Measurements from ENCODE around the gene ZFP92. TPM values are rescaled to one million over a fixed set of nuclear protein-coding genes. Genes with fewer than 3 reads are reported as not detected.

Gene ZFP92
- total and polyA plus RNA-seq, 3 donors from 2014 or later, result 2.1 to 3.4 (median 2.2) TPM

- no peaks in the 10 kb centered on the region for H3K36me3 ChIP-seq (ENCODE audit: low read depth, missing control alignments)
- H3K27ac ChIP-seq, result no peak overlapping the region
- no peaks in the 10 kb centered on the region for H3K27me3 ChIP-seq
- no peak for TF ChIP-seq CTCF (IDR thresholded peaks at IDR 0.05)
- no peak for TF ChIP-seq POLR2A (IDR thresholded peaks at IDR 0.05)
- intact Hi-C loops (cut with DNase I; ENCODE audit: low total_unique reads), result no loop called here
- no peak for DNase-seq
- WGBS, 2 donors, result 88 to 92% methylated on average over 5 to 17 of the region's 26 CpGs
- no peaks in the 10 kb centered on the region for H3K9me3 ChIP-seq
- no peak overlapping the region for H3K4me3 ChIP-seq
- H3K4me1 ChIP-seq, result no peaks in the 10 kb centered on the region
Measured at GRCh38 chrX:153396320-153397195, 14.7 kb upstream of the ZFP92 start.

- no peaks in the 10 kb centered on the region for H3K4me1 ChIP-seq
- 89 to 95% methylated on average over 8 to 26 of the region's 27 CpGs for WGBS, 2 donors
- intact Hi-C loops (cut with DNase I; ENCODE audit: low total_unique reads), result no loop called here
- H3K4me3 ChIP-seq, result no peak overlapping the region
- no peak for DNase-seq
- H3K9me3 ChIP-seq, result no peaks in the 10 kb centered on the region
- TF ChIP-seq POLR2A (IDR thresholded peaks at IDR 0.05), result no peak
- H3K27ac ChIP-seq, result no peak overlapping the region
- H3K36me3 ChIP-seq (ENCODE audit: low read depth, missing control alignments), result no peaks in the 10 kb centered on the region
- no peaks in the 10 kb centered on the region for H3K27me3 ChIP-seq
Measured at GRCh38 chrX:153397256-153397960, 13.9 kb upstream of the ZFP92 start.

GRCh38 chrX:153398275-153398960 lies 12.9 kb upstream of the ZFP92 start:
- H3K9me3 ChIP-seq, result no peaks in the 10 kb centered on the region
- H3K36me3 ChIP-seq (ENCODE audit: low read depth, missing control alignments), result no peaks in the 10 kb centered on the region
- intact Hi-C loops (cut with DNase I; ENCODE audit: low total_unique reads), result no loop called here
- TF ChIP-seq CTCF (IDR thresholded peaks at IDR 0.05), result no peak
- no peak for TF ChIP-seq POLR2A (IDR thresholded peaks at IDR 0.05)
- no peak for DNase-seq
- H3K4me1 ChIP-seq, result no peaks in the 10 kb centered on the region
- H3K27ac ChIP-seq, result no peak overlapping the region
- no peaks in the 10 kb centered on the region for H3K27me3 ChIP-seq
- H3K4me3 ChIP-seq, result no peak overlapping the region
- WGBS, 2 donors, result 72 to 99% methylated on average over 7 to 12 of the region's 17 CpGs

- Histone ChIP-seq H3K27me3 (no peaks in the 10 kb centered on the region), H3K27ac (no peak overlapping the region), H3K36me3 (ENCODE audit: low read depth, missing control alignments) (no peaks in the 10 kb centered on the region), H3K9me3 (no peaks in the 10 kb centered on the region), H3K4me1 (no peaks in the 10 kb centered on the region), H3K4me3 (no peak overlapping the region)
- intact Hi-C loops (cut with DNase I; ENCODE audit: low total_unique reads), result no loop called here
- WGBS, 2 donors, result 71 to 82% methylated on average over 23 to 52 of the region's 60 CpGs
- peak; percentile 46 for DNase-seq
- TF ChIP-seq CTCF (IDR thresholded peaks at IDR 0.05), result peak in 2 of 3 experiments; percentile 21 to 25
- no peak for TF ChIP-seq POLR2A (IDR thresholded peaks at IDR 0.05)
Measured at GRCh38 chrX:153400146-153401132, 10.8 kb upstream of the ZFP92 start.

All from testis (tissue), 3 donors.